HepG2 (cell line): ENCODE results near the gene DGKB. TPM values are rescaled to one million over a fixed set of nuclear protein-coding genes. Genes with fewer than 3 reads are reported as not detected.

Experiments
- ATAC-seq: fragments of 200-7000 bp; cut with Tn5 transposase; 3 replicates; pipeline ENCODE4 v1.9.1; 2020; ENCODE audit warnings: mild to moderate bottlenecking, moderate library complexity
- BruUV-seq: library from RNA; stranded (reverse); fragments of 400-500 nt; replicated peaks from 2 replicates; lab custom pipeline; 2021; lab: Mats Ljungman, UMichigan
- CTCF ChIA-PET: fragments of 300-600 bp; formaldehyde crosslinking; extraction: SDS; loops from one replicate; lab custom pipeline; 2021; ENCODE audit warnings: low total read pairs, inconsistent platforms, low intra/inter-chr PET ratio; lab: Yijun Ruan, JAX
- POLR2A ChIA-PET: fragments of 350-600 bp; sonication (Branson Sonifier 250); formaldehyde crosslinking; loops from one replicate; lab custom pipeline; 2020; ENCODE audit warnings: antibody characterized with exemption, inconsistent platforms; lab: Yijun Ruan, JAX
- DNase-seq: peaks from one replicate; pipeline ENCODE4 v3.0.0-alpha.2; 2015; ENCODE audit warnings: low spot score
- FAIRE-seq: peaks from 3 replicates; lab custom pipeline; 2011; peaks lifted over from hg19 to GRCh38; lab: Jason Lieb, UNC
- H2AFZ ChIP-seq: one replicate; pipeline ENCODE4 v1.6.1; 2011; ENCODE audit warnings: low read length, inconsistent platforms
- H3K27ac ChIP-seq: fragments of 300-600 bp; 3 replicates; pipeline ENCODE4 v1.8.0; 2011; ENCODE audit warnings: mixed run types, mild to moderate bottlenecking, mixed read lengths, low read length, inconsistent platforms; ENCODE audit not compliant: insufficient read depth; ENCODE audit errors: extremely low read length
- H3K27me3 ChIP-seq, 2 experiments: fragments of 200-600 bp in 1 of 2; 2 replicates in 1 of 2; 3 replicates in 1 of 2; pipeline versions ENCODE4 v1.6.0 to v1.8.0; 2011; ENCODE audit warnings: low read length in 2 of 2, mild to moderate bottlenecking in 2 of 2, moderate library complexity in 2 of 2, inconsistent platforms in 1 of 2; ENCODE audit not compliant: insufficient read depth in 2 of 2, control insufficient read depth in 1 of 2
- H3K36me3 ChIP-seq, 2 experiments: fragments of 200-600 bp in 1 of 2; replicated peaks in 1 of 2; 2 replicates in 1 of 2; 3 replicates in 1 of 2; pipeline versions ENCODE4 v1.5.1 to v1.8.0; 2011; ENCODE audit warnings: low read length in 2 of 2, inconsistent platforms in 1 of 2; ENCODE audit not compliant: insufficient read depth in 2 of 2, control insufficient read depth in 1 of 2
- H3K4me1 ChIP-seq: 2 replicates; pipeline ENCODE4 v1.5.1; 2012; ENCODE audit warnings: low read length, inconsistent platforms; ENCODE audit not compliant: insufficient read depth
- H3K4me2 ChIP-seq: 2 replicates; pipeline ENCODE4 v1.6.0; 2011; ENCODE audit warnings: low read depth, low read length, inconsistent platforms
- H3K4me3 ChIP-seq, 3 experiments: fragments of 200-600 bp in 1 of 3; sonication (generic), shearing (Covaris generic) in 1 of 3; replicated peaks in 1 of 3; 2 replicates each; pipeline ENCODE4 v1.5.1; 2011 to 2016; ENCODE audit warnings: low read length in 3 of 3, inconsistent platforms in 2 of 3, low read depth in 2 of 3, mild to moderate bottlenecking in 2 of 3, control low read depth in 1 of 3, mixed read lengths in 1 of 3; ENCODE audit not compliant: insufficient read depth in 1 of 3
- H3K79me2 ChIP-seq: one replicate; pipeline ENCODE4 v1.6.1; 2011; ENCODE audit warnings: low read length, inconsistent platforms; ENCODE audit not compliant: insufficient read depth
- H3K9ac ChIP-seq: 2 replicates; pipeline ENCODE4 v1.6.0; 2011; ENCODE audit warnings: mild to moderate bottlenecking, low read depth, low read length, inconsistent platforms; ENCODE audit not compliant: insufficient read depth
- H3K9me3 ChIP-seq: 2 replicates; pipeline ENCODE4 v1.5.1; 2012; ENCODE audit warnings: mild to moderate bottlenecking, low read length
- H4K20me1 ChIP-seq: 2 replicates; pipeline ENCODE4 v1.6.0; 2011; ENCODE audit warnings: inconsistent platforms, mild to moderate bottlenecking, low read length, moderate library complexity; ENCODE audit not compliant: insufficient read depth
- CAMTA2 ChIP-seq: sonication (generic); formaldehyde crosslinking; IDR thresholded peaks from 2 replicates; pipeline ENCODE4 v1.4.0; 2020; ENCODE audit warnings: mild to moderate bottlenecking, missing genetic modification reagents, borderline replicate concordance
- HDAC2 ChIP-seq: sonication (generic); formaldehyde crosslinking; IDR thresholded peaks from 2 replicates; pipeline ENCODE4 v1.4.0; 2020; ENCODE audit warnings: missing genetic modification reagents
- NR3C1 ChIP-seq: sonication (generic); formaldehyde crosslinking; IDR thresholded peaks from 2 replicates; pipeline ENCODE4 v1.4.0; 2020; ENCODE audit warnings: missing genetic modification reagents
- WIZ ChIP-seq: sonication (generic); formaldehyde crosslinking; IDR thresholded peaks from 2 replicates; pipeline ENCODE4 v1.5.1; 2020; ENCODE audit warnings: mild to moderate bottlenecking, missing genetic modification reagents
- ZBTB7A ChIP-seq: sonication (generic); formaldehyde crosslinking; IDR thresholded peaks from 2 replicates; pipeline ENCODE4 v1.8.0; 2022; ENCODE audit warnings: mild to moderate bottlenecking, missing genetic modification reagents
- ZNF3 ChIP-seq: IDR thresholded peaks from 2 replicates; pipeline ENCODE4 v1.7.0; 2017; ENCODE audit warnings: inconsistent platforms
- ZNF567 ChIP-seq: sonication (generic); formaldehyde crosslinking; IDR thresholded peaks from 2 replicates; pipeline ENCODE4 v1.8.1; 2023; ENCODE audit warnings: mild to moderate bottlenecking, missing genetic modification reagents, borderline replicate concordance
- ZNF607 ChIP-seq: sonication (generic); formaldehyde crosslinking; IDR thresholded peaks from 2 replicates; pipeline ENCODE4 v1.5.1; 2020; ENCODE audit warnings: missing genetic modification reagents, mild to moderate bottlenecking, borderline replicate concordance
- ZNF816 ChIP-seq: sonication (generic); formaldehyde crosslinking; IDR thresholded peaks from 2 replicates; pipeline ENCODE4 v1.8.0; 2022; ENCODE audit warnings: missing genetic modification reagents, mild to moderate bottlenecking, borderline replicate concordance
- WGBS: methylation state at CpG from one replicate; pipeline ENCODE4 v1.1.6; 2017; ENCODE audit warnings: low lambda C conversion rate; 5-methylcytosine and 5-hydroxymethylcytosine counted together
- in situ Hi-C: cut with HindIII; loops from 2 replicates; pipeline ENCODE4 v1.10.0; 2017; ENCODE audit warnings: low pct_unique_long_range_greater_than_20kb; ENCODE audit not compliant: extremely low pct_ligation_motif_present
- intact Hi-C: fragments of 100-400 bp; cut with micrococcal nuclease; formaldehyde crosslinking; loops from one replicate; pipeline ENCODE4 v1.10.0; 2022; ENCODE audit not compliant: unreplicated experiment
- polyA plus RNA-seq, 8 experiments: library from polyadenylated mRNA; depleted of rRNA in 3 of 8; stranded (reverse) in 7 of 8; unstranded in 1 of 8; fragments of >200 nt; fragmentation: Illumina TruSeq in 4 of 8; extraction: Trizol in 4 of 8; gene quantifications; 2 replicates each; pipeline versions ENCODE4 v1.2.1 to v1.2.3, GENCODE V29; 2011 to 2016; ENCODE audit warnings: low read depth in 4 of 8, missing spikeins in 1 of 8, mixed read lengths in 1 of 8; ENCODE audit not compliant: insufficient read depth in 1 of 8
- total RNA-seq, 5 experiments: library from RNA; depleted of rRNA; stranded (reverse); fragments of >200 nt; fragmentation: Illumina TruSeq; extraction: Trizol; gene quantifications; 2 replicates each; pipeline ENCODE4 v1.2.3, GENCODE V29; 2016; ENCODE audit warnings: low read depth in 1 of 5

Gene DGKB
- total and polyA plus RNA-seq, 2 of the 13 experiments (the other 11 are each of a cell fraction or from before 2014, with no cell fraction given) = not detected

DNA sequence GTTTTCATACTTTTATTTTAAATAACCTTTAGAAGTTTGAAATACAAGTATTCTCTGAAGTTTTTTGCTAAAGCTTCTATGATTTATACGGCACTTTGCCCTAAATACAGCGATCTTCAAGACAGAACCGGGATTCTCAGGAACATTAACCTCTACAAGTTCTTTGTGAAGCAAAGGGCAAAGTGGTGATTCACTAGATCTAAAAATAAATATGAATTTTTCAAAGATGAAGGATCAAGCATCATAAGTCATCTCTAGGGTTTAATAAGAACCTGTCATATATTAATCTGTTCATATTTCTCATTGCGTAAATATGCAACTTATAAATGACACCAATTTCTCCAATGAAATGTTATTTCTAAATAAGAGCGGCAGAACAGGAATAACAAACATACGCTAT is 30.7 kb downstream of the DGKB start (continued):
- TF ChIP-seq ZNF816 (CRISPR knock-in tag) (no peak), ZNF607 (CRISPR knock-in tag) (no peak), ZNF567 (CRISPR knock-in tag) (no peak), NR3C1 (CRISPR knock-in tag) (no peak)

DNA sequence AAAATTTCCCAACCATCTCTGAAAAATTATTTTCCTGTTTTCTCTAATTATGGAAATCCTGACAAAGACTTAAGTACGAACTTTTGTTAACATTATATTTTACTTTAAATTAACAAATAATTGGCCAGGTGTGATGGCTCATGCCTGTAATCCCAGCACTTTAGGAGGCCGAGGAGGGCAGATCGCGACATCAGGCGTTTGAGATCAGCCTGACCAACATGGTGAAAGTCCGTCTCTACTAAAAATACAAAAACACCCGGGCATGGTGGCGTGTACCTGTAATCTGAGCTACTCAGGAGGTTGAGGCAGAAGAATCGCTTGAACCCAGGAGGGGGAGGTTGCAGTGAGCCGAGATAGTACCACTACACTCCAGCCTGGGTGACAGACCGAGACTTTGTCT is 32.2 kb downstream of the DGKB start:
- Histone ChIP-seq H3K4me1 (no peaks in the 10 kb centered on the region), H2AFZ (no peak overlapping the region), H3K79me2 (no peaks in the 10 kb centered on the region), H3K9me3 (peaks cover 16% of the 10 kb centered on the region), H3K4me2 (no peak overlapping the region), H3K4me3 (no peak overlapping the region), H3K36me3 (no peaks in the 10 kb centered on the region), H3K27ac (no peak overlapping the region), H3K27me3 (no peaks in the 10 kb centered on the region), H4K20me1 (no peaks in the 10 kb centered on the region), H3K9ac (no peak overlapping the region)
- ATAC-seq (no peak), FAIRE-seq (no peak), DNase-seq (no peak)
- intact Hi-C loops (no loop called here), in situ Hi-C loops (no loop called here)
- no TSS peak for BruUV-seq
- TF ChIP-seq CAMTA2 (CRISPR knock-in tag) = no peak
- TF ChIP-seq ZNF3 = no peak
- TF ChIP-seq ZBTB7A (CRISPR knock-in tag) = no peak
- no peak for TF ChIP-seq HDAC2
- TF ChIP-seq WIZ (CRISPR knock-in tag) = no peak
- ChIA-PET CTCF (no interaction called here), POLR2A (no interaction called here)
- WGBS = 33% methylated on average over 11 of the region's 11 CpGs

- ATAC-seq (no peak), FAIRE-seq (no peak), DNase-seq (no peak)
- Histone ChIP-seq H3K79me2 (no peaks in the 10 kb centered on the region), H3K4me3 (no peak overlapping the region), H3K27me3 (no peaks in the 10 kb centered on the region), H3K9ac (no peak overlapping the region), H3K4me1 (no peaks in the 10 kb centered on the region), H3K4me2 (no peak overlapping the region), H3K27ac (no peak overlapping the region), H3K36me3 (no peaks in the 10 kb centered on the region), H2AFZ (no peak overlapping the region), H3K9me3 (peaks cover 16% of the 10 kb centered on the region), H4K20me1 (no peaks in the 10 kb centered on the region)
- TF ChIP-seq ZNF3 = no peak
- ChIA-PET POLR2A (no interaction called here), CTCF (no interaction called here)
- intact Hi-C loops = no loop called here
- in situ Hi-C loops = no loop called here
- BruUV-seq = no TSS peak
These were observed 33.6 kb downstream of the DGKB start for GRCh38 chr7:14868937-14869336.
